ENCODE measurements around the gene UBC.
"Not testable (repeated sequence)": the region's sequence is repeated elsewhere in the genome, so short reads cannot be mapped to it uniquely, and the experiment has no call there.

The UBC gene

DNA sequence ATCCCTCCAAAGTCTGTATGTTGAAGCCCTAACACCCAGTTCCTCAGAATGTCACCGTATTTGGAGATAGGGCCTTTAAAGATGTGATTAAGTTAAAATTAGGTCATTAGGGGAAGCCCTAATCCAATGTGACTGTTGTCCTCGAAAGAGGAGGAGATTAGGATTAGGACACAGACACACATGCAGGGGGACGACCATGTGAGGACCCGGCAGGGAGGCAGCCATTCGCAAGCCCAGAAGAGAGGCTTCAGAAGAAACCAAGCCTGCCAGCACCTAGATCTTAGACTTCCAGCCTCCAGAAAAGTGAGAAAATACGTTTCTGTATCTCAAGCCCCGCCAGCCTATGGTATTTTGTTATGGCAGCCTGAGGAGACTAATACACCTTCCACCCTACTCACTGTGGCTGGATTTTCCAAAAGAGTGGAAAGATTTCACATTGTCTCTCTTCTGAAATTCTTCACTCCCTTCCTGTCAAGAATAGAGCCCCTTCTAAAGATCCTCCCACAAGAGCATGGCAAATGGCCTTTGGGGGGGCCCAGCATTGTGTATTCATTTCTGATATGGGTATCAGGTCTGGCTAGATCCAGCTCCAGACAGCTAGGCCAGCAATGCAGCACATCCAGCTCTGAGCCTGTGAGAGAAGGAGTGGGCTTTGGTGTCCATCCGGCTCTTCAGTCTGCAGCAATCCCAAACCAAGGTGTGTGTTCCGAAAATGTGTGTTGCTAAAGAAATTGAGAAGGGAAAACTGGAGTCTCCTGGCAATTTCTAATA, 15.4 kb upstream of the UBC start:
- no peak for DNase-seq

DNA sequence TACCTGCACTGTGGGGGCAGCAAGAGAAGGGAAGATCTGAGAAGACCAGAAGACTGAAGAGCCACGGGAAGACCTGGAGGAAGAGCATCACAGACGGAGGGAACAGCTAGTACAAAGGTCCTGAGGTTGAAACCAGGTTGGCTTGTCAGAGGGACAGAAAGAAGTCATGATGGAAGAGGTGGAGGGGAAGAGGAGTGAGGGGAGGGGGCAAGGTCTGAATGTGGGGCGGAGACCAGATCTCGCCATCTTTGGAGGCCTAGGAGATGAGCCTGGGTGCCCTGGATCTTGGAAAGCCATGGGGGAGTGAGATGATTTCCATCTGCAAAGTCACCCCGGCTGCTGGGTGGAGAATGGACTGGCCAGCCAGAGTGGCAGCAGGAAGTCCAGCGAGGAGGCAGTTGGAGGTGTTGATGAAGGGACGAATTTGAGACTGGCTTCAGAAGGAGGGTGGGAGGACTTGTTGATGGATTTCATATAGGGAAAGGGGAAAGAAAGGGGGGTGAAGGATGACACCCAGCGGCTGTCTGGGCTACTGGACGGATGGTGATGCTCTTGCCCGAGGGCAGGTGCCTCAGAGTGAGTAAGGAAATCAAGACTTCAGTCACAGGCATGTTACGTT, 14.6 kb upstream of the UBC start:
- no peak for DNase-seq

GRCh38 chr12:124928095-124928911, 13.9 kb upstream of the UBC start:
- DNase-seq, result no peak

- DNase-seq, result no peak
These were observed 13.0 kb upstream of the UBC start for GRCh38 chr12:124927201-124928094.

- DNase-seq, result not testable (repeated sequence)
These were observed 11.3 kb upstream of the UBC start for GRCh38 chr12:124925782-124926181.

DNA sequence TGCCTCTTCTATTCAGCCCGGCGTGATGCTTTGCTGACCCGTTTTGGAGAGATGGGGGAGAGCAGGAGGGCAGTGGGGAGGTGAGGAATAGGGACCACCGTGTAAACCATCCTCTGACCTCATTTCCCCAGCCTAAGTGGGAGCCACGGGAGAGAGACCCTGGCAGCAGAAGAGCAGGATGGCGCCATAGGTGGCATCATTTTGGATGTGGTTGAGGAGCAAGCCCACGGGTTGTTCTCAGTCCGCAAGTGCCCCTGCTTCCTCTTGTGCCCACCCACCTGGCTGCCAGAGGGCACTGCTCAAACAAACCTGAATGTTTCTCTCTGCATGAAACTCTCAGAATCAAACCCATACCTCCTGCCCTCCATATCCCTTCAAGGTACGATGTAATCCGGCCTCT, 10.7 kb upstream of the UBC start:
- no peak for DNase-seq

DNA sequence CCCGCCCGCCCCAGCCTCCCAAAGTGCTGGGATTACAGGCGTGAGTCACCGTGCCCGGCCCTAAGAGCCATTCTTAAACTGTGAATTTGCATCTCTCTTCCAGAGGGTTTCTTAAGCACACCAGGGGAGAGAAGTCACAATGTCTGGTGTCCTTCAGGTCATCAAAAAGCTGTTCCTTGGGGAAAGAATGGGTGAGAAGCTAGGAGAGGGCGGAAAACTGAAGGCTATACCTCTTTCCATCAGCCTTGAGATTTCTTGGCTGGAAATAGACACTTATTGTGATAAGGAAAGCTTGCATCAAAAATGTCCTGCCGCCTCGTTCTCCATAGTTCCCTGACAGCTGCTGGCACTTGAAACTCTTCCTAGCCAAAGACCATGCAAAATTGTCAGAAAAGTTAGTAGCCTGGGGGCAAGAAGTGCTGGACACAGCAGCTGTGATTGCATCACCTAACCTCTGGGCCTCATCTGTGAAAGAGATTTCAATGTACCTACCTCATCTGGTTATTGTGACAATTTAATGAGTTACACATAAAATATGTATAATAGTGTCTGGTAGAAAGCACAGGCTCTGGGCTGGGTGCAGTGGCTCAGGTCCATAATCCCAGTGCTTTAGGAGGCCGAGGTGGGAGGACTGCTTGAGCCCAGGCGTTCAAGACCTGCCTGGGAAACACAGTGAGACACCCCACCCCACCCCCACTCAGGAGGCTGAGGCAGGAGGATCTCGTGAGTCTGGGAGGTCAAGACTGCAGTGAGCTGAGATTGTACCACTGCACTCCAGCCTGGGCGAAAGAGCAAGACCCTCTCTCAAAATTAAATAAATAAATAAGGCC, 9.7 kb upstream of the UBC start:
- DNase-seq, result no peak

- no peak for DNase-seq
These were observed 7.0 kb upstream of the UBC start for GRCh38 chr12:124921200-124922031.

- DNase-seq, result no peak
These were observed 6.0 kb upstream of the UBC start for GRCh38 chr12:124920353-124920935.

GRCh38 chr12:124919521-124920352, 5.3 kb upstream of the UBC start:
- DNase-seq, result no peak

- not testable (repeated sequence) for DNase-seq
These were observed 4.2 kb upstream of the UBC start for GRCh38 chr12:124918622-124918988.

DNA sequence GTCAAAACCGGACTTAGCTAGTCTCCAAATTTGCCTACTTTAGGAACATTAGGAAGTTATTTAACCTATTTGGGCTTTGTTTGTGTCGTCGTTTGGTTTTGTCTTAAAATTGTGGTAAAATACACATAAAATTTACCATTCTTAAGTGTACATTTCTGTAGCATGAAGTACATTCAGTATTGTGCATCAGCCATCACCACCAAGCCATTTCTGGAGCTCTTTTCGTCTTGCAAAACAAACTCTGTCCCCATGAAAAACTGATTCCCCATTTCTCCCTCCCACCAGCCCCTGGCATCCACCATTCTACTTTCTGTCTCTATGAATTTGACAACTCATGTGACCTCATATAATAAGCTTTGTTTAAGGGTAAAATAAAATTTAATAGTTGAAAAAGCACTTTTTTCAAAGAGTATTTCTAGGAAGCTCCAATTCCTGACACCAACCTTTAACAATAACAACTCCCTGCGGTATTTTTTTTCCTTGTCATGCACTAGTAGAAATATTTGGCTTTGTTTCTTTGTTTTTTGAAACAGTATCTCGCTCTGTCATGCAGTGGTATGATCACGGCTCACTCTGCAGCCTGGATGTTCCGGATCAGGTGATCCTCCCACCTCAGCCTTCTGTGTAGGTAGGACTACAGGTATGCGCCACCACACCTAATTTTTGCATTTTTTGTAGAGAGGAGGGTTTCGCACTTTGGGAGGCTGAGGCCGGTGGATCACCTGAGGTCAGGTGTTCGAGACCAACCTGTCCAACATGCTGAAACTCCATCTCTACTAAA, 3.6 kb upstream of the UBC start:
- no peak for DNase-seq

GRCh38 chr12:124917135-124917840, 2.8 kb upstream of the UBC start:
- no peak for DNase-seq

- no peak for DNase-seq
These were observed 2.1 kb upstream of the UBC start for GRCh38 chr12:124916374-124917134.

- DNase-seq, result no peak
These were observed 1.1 kb upstream of the UBC start for GRCh38 chr12:124915239-124916236.
